H9 (cell line): ENCODE results near the gene PLXNB3. TPM values are rescaled to one million over a fixed set of nuclear protein-coding genes. Genes with fewer than 3 reads are reported as not detected.

Experiments
- DNase-seq: peaks from one replicate; pipeline ENCODE4 v3.0.0-alpha.2; 2017
- H2AFZ ChIP-seq: one replicate; pipeline ENCODE4 v1.6.1; 2013; ENCODE audit warnings: mild to moderate bottlenecking, low read length, control low read depth, moderate library complexity
- H2AK5ac ChIP-seq: 2 replicates; pipeline ENCODE4 v1.6.1; 2013; ENCODE audit warnings: low read length, control low read depth, mixed read lengths; ENCODE audit not compliant: insufficient read length
- H2BK120ac ChIP-seq: one replicate; pipeline ENCODE4 v1.6.1; 2013; ENCODE audit warnings: low read depth, mild to moderate bottlenecking, low read length, control low read depth, inconsistent platforms; ENCODE audit not compliant: poor library complexity, severe bottlenecking
- H2BK12ac ChIP-seq: 2 replicates; pipeline ENCODE4 v1.6.1; 2013; ENCODE audit warnings: low read length, control low read depth, mixed read lengths, low read depth; ENCODE audit not compliant: insufficient read length
- H2BK15ac ChIP-seq: 2 replicates; pipeline ENCODE4 v1.6.1; 2013; ENCODE audit warnings: low read depth, low read length, control low read depth
- H2BK20ac ChIP-seq: one replicate; pipeline ENCODE4 v1.6.1; 2013; ENCODE audit warnings: low read depth, mild to moderate bottlenecking, low read length, control low read depth, inconsistent platforms; ENCODE audit not compliant: poor library complexity, severe bottlenecking
- H2BK5ac ChIP-seq: 2 replicates; pipeline ENCODE4 v1.6.1; 2013; ENCODE audit warnings: low read length, control low read depth, mixed read lengths; ENCODE audit not compliant: insufficient read length
- H3K14ac ChIP-seq: 2 replicates; pipeline ENCODE4 v1.6.1; 2013; ENCODE audit warnings: low read length, control low read depth; ENCODE audit not compliant: insufficient read depth
- H3K18ac ChIP-seq: 2 replicates; pipeline ENCODE4 v1.6.1; 2013; ENCODE audit warnings: low read depth, mild to moderate bottlenecking, mixed read lengths, low read length, control low read depth; ENCODE audit not compliant: insufficient read length
- H3K23ac ChIP-seq: 2 replicates; pipeline ENCODE4 v1.6.1; 2013; ENCODE audit warnings: low read length, control low read depth, mixed read lengths, low read depth; ENCODE audit not compliant: insufficient read length
- H3K23me2 ChIP-seq: 2 replicates; pipeline ENCODE4 v1.6.1; 2013; ENCODE audit warnings: low read depth, mild to moderate bottlenecking, mixed read lengths, low read length, control low read depth; ENCODE audit not compliant: insufficient read length, poor library complexity, severe bottlenecking
- H3K27ac ChIP-seq: 2 replicates; pipeline ENCODE4 v1.5.1; 2013; ENCODE audit warnings: low read length, control low read depth, mixed read lengths, low read depth; ENCODE audit not compliant: insufficient read length
- H3K27me3 ChIP-seq: 2 replicates; pipeline ENCODE4 v1.6.1; 2013; ENCODE audit warnings: low read length, control low read depth, inconsistent platforms; ENCODE audit not compliant: insufficient read depth
- H3K4ac ChIP-seq: 2 replicates; pipeline ENCODE4 v1.6.1; 2013; ENCODE audit warnings: low read depth, mild to moderate bottlenecking, control low read depth, inconsistent platforms, low read length, moderate library complexity
- H3K4me1 ChIP-seq: 2 replicates; pipeline ENCODE4 v1.6.1; 2013; ENCODE audit warnings: low read length, control low read depth, inconsistent platforms; ENCODE audit not compliant: insufficient read depth
- H3K4me2 ChIP-seq: 2 replicates; pipeline ENCODE4 v1.6.1; 2013; ENCODE audit warnings: low read length, control low read depth, mixed read lengths; ENCODE audit not compliant: insufficient read length, insufficient read depth
- H3K56ac ChIP-seq: 2 replicates; pipeline ENCODE4 v1.6.1; 2013; ENCODE audit warnings: low read depth, mild to moderate bottlenecking, mixed read lengths, low read length, control low read depth; ENCODE audit not compliant: insufficient read length
- H3K79me1 ChIP-seq: 2 replicates; pipeline ENCODE4 v1.6.1; 2013; ENCODE audit warnings: low read depth, mild to moderate bottlenecking, moderate library complexity, low read length, control low read depth, inconsistent platforms; ENCODE audit not compliant: insufficient read depth, poor library complexity, severe bottlenecking
- H3K79me2 ChIP-seq: 2 replicates; pipeline ENCODE4 v1.6.1; 2013; ENCODE audit warnings: low read length, control low read depth, inconsistent platforms; ENCODE audit not compliant: insufficient read depth
- H3K9ac ChIP-seq: 2 replicates; pipeline ENCODE4 v1.6.1; 2013; ENCODE audit warnings: low read length, control low read depth, mixed read lengths; ENCODE audit not compliant: insufficient read length; ENCODE audit errors: extremely low read depth
- H3K9me3 ChIP-seq: one replicate; pipeline ENCODE4 v1.6.1; 2013; ENCODE audit warnings: low read depth, low read length, inconsistent platforms; ENCODE audit not compliant: control insufficient read depth
- H3T11ph ChIP-seq: one replicate; pipeline ENCODE4 v1.6.1; 2013; ENCODE audit warnings: mild to moderate bottlenecking, low read length, control low read depth, inconsistent platforms
- H4K20me1 ChIP-seq: one replicate; pipeline ENCODE4 v1.6.1; 2013; ENCODE audit not compliant: control insufficient read depth, insufficient read length, insufficient read depth
- H4K5ac ChIP-seq: 2 replicates; pipeline ENCODE4 v1.6.1; 2013; ENCODE audit warnings: low read depth, mild to moderate bottlenecking, mixed read lengths, low read length, control low read depth; ENCODE audit not compliant: insufficient read length
- H4K8ac ChIP-seq: replicated peaks from 2 replicates; pipeline ENCODE4 v1.6.1; 2013; ENCODE audit warnings: low read length, control low read depth, mixed read lengths, low read depth; ENCODE audit not compliant: insufficient read length
- H4K91ac ChIP-seq: 2 replicates; pipeline ENCODE4 v1.6.1; 2013; ENCODE audit warnings: low read depth, mild to moderate bottlenecking, moderate library complexity, mixed read lengths, low read length, control low read depth; ENCODE audit not compliant: insufficient read length
- H3K27ac Mint-ChIP-seq, 3 experiments: 2 replicates in 2 of 3; 3 replicates in 1 of 3; pipeline ENCODE4 v1.8.0; 2020 to 2021; ENCODE audit warnings: mixed read lengths in 3 of 3, mild to moderate bottlenecking in 1 of 3, moderate library complexity in 1 of 3
- H3K27me3 Mint-ChIP-seq: 2 replicates; pipeline ENCODE4 v1.8.0; 2021; ENCODE audit warnings: low read depth, mild to moderate bottlenecking, moderate library complexity, mixed read lengths
- H3K36me3 Mint-ChIP-seq, 3 experiments: 2 replicates in 2 of 3; 3 replicates in 1 of 3; pipeline ENCODE4 v1.8.0; 2020 to 2021; ENCODE audit warnings: low read depth in 3 of 3, mixed read lengths in 3 of 3; ENCODE audit not compliant: insufficient read depth in 1 of 3
- H3K4me1 Mint-ChIP-seq, 2 experiments: 2 replicates each; pipeline ENCODE4 v1.8.0; 2020; ENCODE audit warnings: mixed read lengths in 2 of 2
- H3K4me3 Mint-ChIP-seq, 2 experiments: 2 replicates in 1 of 2; 3 replicates in 1 of 2; pipeline ENCODE4 v1.8.0; 2020 to 2021; ENCODE audit warnings: mild to moderate bottlenecking in 2 of 2, mixed read lengths in 2 of 2, moderate library complexity in 1 of 2
- H3K9me3 Mint-ChIP-seq, 2 experiments: 2 replicates in 1 of 2; 3 replicates in 1 of 2; pipeline ENCODE4 v1.8.0; 2020; ENCODE audit warnings: mild to moderate bottlenecking in 2 of 2, mixed read lengths in 2 of 2, moderate library complexity in 1 of 2
- WGBS: extraction: QIAGEN DNeasy Blood & Tissue Kit; methylation state at CpG from one replicate; pipeline ENCODE4 v1.1.7; 2013; ENCODE audit warnings: missing lambda C conversion rate, low lambda C conversion rate, mixed read lengths; ENCODE audit not compliant: insufficient read length; ENCODE audit errors: extremely low coverage; 5-methylcytosine and 5-hydroxymethylcytosine counted together
- total RNA-seq: library from RNA; stranded (reverse); gene quantifications from 2 replicates; pipeline ENCODE4 v1.2.1, GENCODE V29; 2021
- TF ChIP-seq, protein P1 (sequence below): fragments of 200-600 bp; sonication (generic); conservative IDR thresholded peaks from 3 replicates; pipeline ENCODE4 v1.8.0; 2021; ENCODE audit warnings: antibody characterized with exemption, mild to moderate bottlenecking

Gene PLXNB3
- total RNA-seq, 1 experiment from 2014 or later: 1.9 TPM

DNA sequence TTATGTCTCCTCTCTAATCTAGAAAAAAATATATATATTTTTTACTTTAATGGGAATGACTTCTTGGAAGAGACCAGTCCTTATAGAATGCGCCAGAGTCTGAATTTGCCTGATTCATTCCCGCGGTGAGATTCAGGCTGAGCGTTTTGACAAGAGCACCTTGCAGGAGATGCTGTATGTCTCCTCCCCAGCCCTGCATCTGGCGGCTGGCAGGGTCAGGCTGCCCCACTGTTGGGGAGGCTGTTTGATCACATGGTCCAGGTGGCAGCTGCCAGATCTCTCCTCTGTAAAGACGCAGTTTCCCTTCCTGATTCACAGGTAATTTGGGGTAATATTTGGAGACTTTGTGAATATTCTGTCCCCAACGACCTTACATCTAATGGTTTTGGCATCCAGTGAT is 56.6 kb downstream of the PLXNB3 start:
- TF ChIP-seq, protein P1, sequence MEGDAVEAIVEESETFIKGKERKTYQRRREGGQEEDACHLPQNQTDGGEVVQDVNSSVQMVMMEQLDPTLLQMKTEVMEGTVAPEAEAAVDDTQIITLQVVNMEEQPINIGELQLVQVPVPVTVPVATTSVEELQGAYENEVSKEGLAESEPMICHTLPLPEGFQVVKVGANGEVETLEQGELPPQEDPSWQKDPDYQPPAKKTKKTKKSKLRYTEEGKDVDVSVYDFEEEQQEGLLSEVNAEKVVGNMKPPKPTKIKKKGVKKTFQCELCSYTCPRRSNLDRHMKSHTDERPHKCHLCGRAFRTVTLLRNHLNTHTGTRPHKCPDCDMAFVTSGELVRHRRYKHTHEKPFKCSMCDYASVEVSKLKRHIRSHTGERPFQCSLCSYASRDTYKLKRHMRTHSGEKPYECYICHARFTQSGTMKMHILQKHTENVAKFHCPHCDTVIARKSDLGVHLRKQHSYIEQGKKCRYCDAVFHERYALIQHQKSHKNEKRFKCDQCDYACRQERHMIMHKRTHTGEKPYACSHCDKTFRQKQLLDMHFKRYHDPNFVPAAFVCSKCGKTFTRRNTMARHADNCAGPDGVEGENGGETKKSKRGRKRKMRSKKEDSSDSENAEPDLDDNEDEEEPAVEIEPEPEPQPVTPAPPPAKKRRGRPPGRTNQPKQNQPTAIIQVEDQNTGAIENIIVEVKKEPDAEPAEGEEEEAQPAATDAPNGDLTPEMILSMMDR: no peak
- Histone ChIP-seq H3K4me2 (no peak overlapping the region), H2AK5ac (no peak overlapping the region), H4K20me1 (no peaks in the 10 kb centered on the region), H2AFZ (no peak overlapping the region), H3K56ac (no peak overlapping the region), H3K79me2 (peaks cover 43% of the 10 kb centered on the region; the same call in 1 of the 2 replicates), H2BK12ac (no peak overlapping the region), H2BK5ac (no peak overlapping the region), H2BK15ac (no peak overlapping the region), H3K23me2 (no peaks in the 10 kb centered on the region), H3K4ac (no peak overlapping the region), H4K8ac (no peak overlapping the region), H3T11ph (no peak overlapping the region), H3K27me3 (no peaks in the 10 kb centered on the region), H3K9ac (no peak overlapping the region), H3K23ac (no peak overlapping the region), H2BK120ac (no peak overlapping the region), H3K14ac (no peak overlapping the region), H3K9me3 (peaks cover 11% of the 10 kb centered on the region), H3K18ac (no peak overlapping the region), H3K4me1 (peaks cover 2% of the 10 kb centered on the region; the same call in 1 of the 2 replicates), H3K27ac (no peak overlapping the region), H3K79me1 (no peaks in the 10 kb centered on the region), H4K91ac (no peak overlapping the region), H2BK20ac (no peak overlapping the region), H4K5ac (no peak overlapping the region)
- Mint-ChIP-seq H3K27me3 (no peaks in the 10 kb centered on the region), H3K4me1 (peaks cover 29 to 32% of the 10 kb centered on the region in 2 experiments), H3K36me3 (peaks cover 4 to 21% (median 17%) of the 10 kb centered on the region in 3 experiments; a peak in 6 of 7 replicates), H3K4me3 (0 out of 5 replicates have a peak overlapping the region, but pooled peaks of 1 of the 2 experiments have one; percentile 12), H3K27ac (no peak overlapping the region), H3K9me3 (peaks cover 68 to 72% of the 10 kb centered on the region in 2 experiments)
- no CpG with 5 or more reads among the region's 7 CpGs for WGBS
- DNase-seq: no peak
